ENCODE data around the gene GALNT5. TPM values are rescaled to one million over a fixed set of nuclear protein-coding genes. Genes with fewer than 3 reads are reported as not detected.
A peak's percentile ranks its signal among the peaks of the same experiment; 100 is the strongest.

The GALNT5 gene
- total RNA-seq, 1 donor: 56.5 TPM

DNA sequence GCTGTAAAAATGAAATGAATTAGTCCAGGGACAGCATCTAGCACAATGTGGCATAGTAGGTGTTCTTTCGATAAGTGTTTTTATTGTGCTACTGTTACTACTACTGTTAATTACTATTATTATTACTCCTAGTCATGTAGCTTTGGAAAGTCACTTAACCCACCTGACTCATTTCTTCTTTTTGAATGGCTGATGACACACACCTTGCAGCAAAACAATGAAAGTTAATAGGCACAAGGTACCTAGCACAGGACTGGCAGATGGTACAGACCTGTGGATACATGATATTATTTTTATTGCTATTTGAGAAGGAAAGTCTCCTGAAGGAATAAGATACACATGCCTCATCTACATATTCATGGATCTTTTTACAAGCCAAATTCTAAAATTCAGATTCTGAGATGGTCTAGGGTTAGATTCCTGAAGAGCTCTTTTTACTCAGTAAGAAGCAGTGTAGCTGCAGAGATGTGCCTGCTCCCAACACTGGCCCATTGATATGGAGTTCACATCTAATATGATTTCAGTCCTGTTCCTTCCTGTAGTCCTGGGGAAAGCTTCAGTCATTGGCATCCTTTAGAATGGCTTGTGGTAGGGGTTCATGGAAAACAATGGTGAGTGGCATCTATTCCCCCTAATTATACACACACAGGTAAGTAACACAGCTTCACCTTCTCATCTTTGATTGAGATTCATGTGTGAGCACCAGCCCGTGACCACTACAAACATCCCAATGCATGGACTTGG is 76.0 kb downstream of the GALNT5 start:
- TF ChIP-seq, protein P1, sequence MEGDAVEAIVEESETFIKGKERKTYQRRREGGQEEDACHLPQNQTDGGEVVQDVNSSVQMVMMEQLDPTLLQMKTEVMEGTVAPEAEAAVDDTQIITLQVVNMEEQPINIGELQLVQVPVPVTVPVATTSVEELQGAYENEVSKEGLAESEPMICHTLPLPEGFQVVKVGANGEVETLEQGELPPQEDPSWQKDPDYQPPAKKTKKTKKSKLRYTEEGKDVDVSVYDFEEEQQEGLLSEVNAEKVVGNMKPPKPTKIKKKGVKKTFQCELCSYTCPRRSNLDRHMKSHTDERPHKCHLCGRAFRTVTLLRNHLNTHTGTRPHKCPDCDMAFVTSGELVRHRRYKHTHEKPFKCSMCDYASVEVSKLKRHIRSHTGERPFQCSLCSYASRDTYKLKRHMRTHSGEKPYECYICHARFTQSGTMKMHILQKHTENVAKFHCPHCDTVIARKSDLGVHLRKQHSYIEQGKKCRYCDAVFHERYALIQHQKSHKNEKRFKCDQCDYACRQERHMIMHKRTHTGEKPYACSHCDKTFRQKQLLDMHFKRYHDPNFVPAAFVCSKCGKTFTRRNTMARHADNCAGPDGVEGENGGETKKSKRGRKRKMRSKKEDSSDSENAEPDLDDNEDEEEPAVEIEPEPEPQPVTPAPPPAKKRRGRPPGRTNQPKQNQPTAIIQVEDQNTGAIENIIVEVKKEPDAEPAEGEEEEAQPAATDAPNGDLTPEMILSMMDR (IDR thresholded peaks at IDR 0.05; ENCODE audit: extremely low read depth, low read depth, low read length): no peak
- H3K4me2 ChIP-seq (ENCODE audit: insufficient read depth, low read length): no peak overlapping the region
- no peak for DNase-seq (ENCODE audit: insufficient read length, low spot score, missing footprints)

DNA sequence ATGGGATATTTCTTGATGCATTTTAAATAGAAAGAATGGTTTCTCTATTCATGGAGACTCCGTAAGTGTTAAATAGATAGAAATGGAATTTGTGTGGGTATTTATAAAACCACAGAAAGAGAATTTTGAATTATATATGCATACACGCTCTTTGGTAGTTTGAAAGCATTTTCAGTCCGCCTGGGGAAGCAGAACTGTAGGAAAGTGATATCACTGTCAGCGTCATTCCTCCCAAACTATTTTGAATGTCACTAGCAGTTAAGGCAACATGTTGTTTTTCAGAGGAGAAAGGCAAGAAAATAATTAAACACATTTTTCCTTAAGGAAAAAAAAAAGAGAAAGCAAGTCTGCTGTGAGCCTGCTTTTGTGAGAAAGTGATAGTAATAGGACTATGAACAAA is 76.8 kb downstream of the GALNT5 start:
- H3K4me3 ChIP-seq (ENCODE audit: insufficient read depth, low read length): no peak overlapping the region
- no peak for DNase-seq (ENCODE audit: insufficient read length, low spot score, missing footprints)
- peaks cover 5% of the 10 kb centered on the region for H3K27me3 ChIP-seq (ENCODE audit: insufficient read depth, low read length)
- H4K20me1 ChIP-seq (ENCODE audit: insufficient read depth, low read length): no peaks in the 10 kb centered on the region
- no peaks in the 10 kb centered on the region for H3K36me3 ChIP-seq (ENCODE audit: insufficient read depth, low read length)
- peaks cover 4% of the 10 kb centered on the region for H3K4me1 ChIP-seq (ENCODE audit: insufficient read depth, low read length)
- H2AFZ ChIP-seq (ENCODE audit: low read length): no peak overlapping the region
- no peaks in the 10 kb centered on the region for H3K79me2 ChIP-seq (ENCODE audit: insufficient read depth, low read length)
- H3K4me2 ChIP-seq (ENCODE audit: insufficient read depth, low read length): no peak overlapping the region
- H3K9me3 ChIP-seq (ENCODE audit: low read depth, low read length): no peaks in the 10 kb centered on the region
- H3K27ac ChIP-seq (ENCODE audit: low read depth, low read length): no peak overlapping the region
- TF ChIP-seq, protein P1 (IDR thresholded peaks at IDR 0.05; ENCODE audit: extremely low read depth, low read depth, low read length): no peak

More for the DNA sequence above, 76.0 kb downstream of the GALNT5 start:
- Histone ChIP-seq H3K27me3 (ENCODE audit: insufficient read depth, low read length) (peaks cover 5% of the 10 kb centered on the region), H3K27ac (ENCODE audit: low read depth, low read length) (no peak overlapping the region), H3K4me3 (ENCODE audit: insufficient read depth, low read length) (no peak overlapping the region), H3K36me3 (ENCODE audit: insufficient read depth, low read length) (no peaks in the 10 kb centered on the region), H3K4me1 (ENCODE audit: insufficient read depth, low read length) (peaks cover 9% of the 10 kb centered on the region), H2AFZ (ENCODE audit: low read length) (no peak overlapping the region), H4K20me1 (ENCODE audit: insufficient read depth, low read length) (no peaks in the 10 kb centered on the region), H3K9me3 (ENCODE audit: low read depth, low read length) (no peaks in the 10 kb centered on the region), H3K79me2 (ENCODE audit: insufficient read depth, low read length) (no peaks in the 10 kb centered on the region)

DNA sequence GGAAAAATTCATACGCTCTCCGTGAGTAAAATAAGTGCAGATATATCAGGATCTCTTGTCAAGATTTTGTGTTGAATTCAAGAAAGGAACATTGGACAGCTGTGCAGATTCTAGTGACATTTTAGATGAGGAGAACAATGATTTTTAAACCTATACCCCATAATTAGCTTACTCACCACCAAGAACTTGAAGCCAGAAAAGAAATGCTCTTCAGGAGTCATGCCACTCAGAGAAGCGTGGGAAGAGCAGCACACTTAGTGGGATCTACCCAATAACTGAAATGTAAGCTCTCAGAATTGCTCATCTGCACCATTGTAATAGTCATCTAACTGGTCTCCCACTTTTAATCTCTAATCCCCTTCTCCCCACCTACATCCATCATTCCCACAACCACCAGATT is 77.3 kb downstream of the GALNT5 start:
- Histone ChIP-seq H4K20me1 (ENCODE audit: insufficient read depth, low read length) (no peaks in the 10 kb centered on the region), H3K27ac (ENCODE audit: low read depth, low read length) (no peak overlapping the region), H3K79me2 (ENCODE audit: insufficient read depth, low read length) (no peaks in the 10 kb centered on the region), H3K36me3 (ENCODE audit: insufficient read depth, low read length) (no peaks in the 10 kb centered on the region), H3K4me2 (ENCODE audit: insufficient read depth, low read length) (no peak overlapping the region), H3K27me3 (ENCODE audit: insufficient read depth, low read length) (peaks cover 5% of the 10 kb centered on the region), H3K4me1 (ENCODE audit: insufficient read depth, low read length) (peaks cover 5% of the 10 kb centered on the region), H3K9me3 (ENCODE audit: low read depth, low read length) (no peaks in the 10 kb centered on the region), H2AFZ (ENCODE audit: low read length) (no peak overlapping the region), H3K4me3 (ENCODE audit: insufficient read depth, low read length) (no peak overlapping the region)
- TF ChIP-seq, protein P1 (IDR thresholded peaks at IDR 0.05; ENCODE audit: extremely low read depth, low read depth, low read length): no peak
- peak; percentile 44 for DNase-seq (ENCODE audit: insufficient read length, low spot score, missing footprints)

DNA sequence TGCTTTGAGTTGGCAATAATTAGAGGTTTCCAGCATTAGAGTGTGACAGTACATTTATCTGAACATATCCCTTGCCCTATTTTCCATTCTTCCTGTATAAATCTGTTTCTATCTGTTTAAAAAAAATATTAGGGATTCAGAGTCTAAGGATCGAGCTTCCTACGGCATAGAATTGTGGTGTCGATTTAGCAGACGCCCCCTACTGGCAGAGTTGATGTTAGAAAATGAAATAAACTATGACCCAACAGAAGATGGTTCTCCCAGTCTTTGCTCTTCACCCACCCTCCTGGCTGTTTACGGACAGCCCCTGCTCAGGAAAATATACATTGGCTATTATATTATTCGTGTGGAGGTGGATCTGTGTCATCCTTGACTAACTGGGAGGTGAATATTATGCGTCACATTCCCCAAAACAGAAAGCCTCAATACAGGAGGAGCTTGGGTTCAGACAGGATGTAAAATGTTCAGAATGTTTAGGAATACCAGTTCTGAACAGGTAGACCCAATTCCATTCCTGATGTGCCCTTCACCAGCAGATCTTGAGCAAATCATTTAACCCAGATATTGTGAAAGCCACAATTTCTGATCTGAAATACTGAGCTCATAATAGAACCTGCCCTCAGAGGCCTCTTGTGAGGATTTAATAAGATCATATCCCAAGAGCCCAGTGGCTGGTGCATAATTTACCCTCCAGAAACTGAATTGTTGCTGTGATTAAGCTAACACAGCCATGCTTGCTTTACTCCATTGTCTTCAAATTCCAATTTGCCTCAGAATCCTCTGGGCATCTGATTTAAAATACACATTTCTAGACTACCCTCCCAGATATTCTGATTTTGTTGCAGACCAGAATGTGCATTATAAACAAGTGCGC is 78.9 kb downstream of the GALNT5 start:
- no peak overlapping the region for H2AFZ ChIP-seq (ENCODE audit: low read length)
- no peaks in the 10 kb centered on the region for H4K20me1 ChIP-seq (ENCODE audit: insufficient read depth, low read length)
- H3K4me2 ChIP-seq (ENCODE audit: insufficient read depth, low read length): no peak overlapping the region
- no peak for DNase-seq (ENCODE audit: insufficient read length, low spot score, missing footprints)
- no peak overlapping the region for H3K4me3 ChIP-seq (ENCODE audit: insufficient read depth, low read length)
- peaks cover 13% of the 10 kb centered on the region for H3K4me1 ChIP-seq (ENCODE audit: insufficient read depth, low read length)
- no peak overlapping the region for H3K27ac ChIP-seq (ENCODE audit: low read depth, low read length)
- H3K27me3 ChIP-seq (ENCODE audit: insufficient read depth, low read length): peaks cover 5% of the 10 kb centered on the region
- no peaks in the 10 kb centered on the region for H3K79me2 ChIP-seq (ENCODE audit: insufficient read depth, low read length)
- no peaks in the 10 kb centered on the region for H3K36me3 ChIP-seq (ENCODE audit: insufficient read depth, low read length)
- TF ChIP-seq, protein P1 (IDR thresholded peaks at IDR 0.05; ENCODE audit: extremely low read depth, low read depth, low read length): peak; percentile 75
- H3K9me3 ChIP-seq (ENCODE audit: low read depth, low read length): no peaks in the 10 kb centered on the region

Measured in osteoblast (primary cell).